Right renal cortex interstitium (tissue), 3 donors: ENCODE results near the gene CAND1. TPM values are rescaled to one million over a fixed set of nuclear protein-coding genes. Genes with fewer than 3 reads are reported as not detected.

Experiments
- DNase-seq, 3 donors: peaks; one replicate each; pipeline ENCODE4 v3.0.0-alpha.2; 2013; ENCODE audit warnings: low read depth in 3 of 3, low spot score in 2 of 3
- polyA plus RNA-seq, 3 donors: library from polyadenylated mRNA; unstranded; fragments of 120-200 nt; gene quantifications; one replicate each; pipeline ENCODE4 v1.2.1, GENCODE V29; 2013; ENCODE audit not compliant: insufficient read length in 3 of 3

The CAND1 gene
- polyA plus RNA-seq, 3 donors = 208 to 227 (median 213) TPM

DNA sequence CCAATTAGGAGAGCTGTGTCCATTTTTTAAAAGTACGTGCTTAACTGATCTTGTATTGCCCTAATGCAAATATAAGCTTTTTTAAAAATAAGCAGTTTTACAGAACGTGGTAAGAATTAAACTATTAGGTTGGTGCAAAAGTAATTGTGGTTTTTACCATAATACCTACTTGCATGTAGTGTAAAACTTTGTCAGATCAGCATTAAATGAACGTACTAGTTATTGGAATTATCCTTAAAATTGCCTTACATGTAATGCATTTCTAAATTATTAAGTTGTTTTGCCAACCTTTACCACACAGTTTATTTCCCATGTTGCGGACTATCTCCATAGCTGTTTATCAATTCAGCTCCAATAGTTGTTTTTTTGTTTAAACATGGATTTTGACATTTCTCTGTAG lies 10.9 kb downstream of the CAND1 start:
- no peak for DNase-seq

DNA sequence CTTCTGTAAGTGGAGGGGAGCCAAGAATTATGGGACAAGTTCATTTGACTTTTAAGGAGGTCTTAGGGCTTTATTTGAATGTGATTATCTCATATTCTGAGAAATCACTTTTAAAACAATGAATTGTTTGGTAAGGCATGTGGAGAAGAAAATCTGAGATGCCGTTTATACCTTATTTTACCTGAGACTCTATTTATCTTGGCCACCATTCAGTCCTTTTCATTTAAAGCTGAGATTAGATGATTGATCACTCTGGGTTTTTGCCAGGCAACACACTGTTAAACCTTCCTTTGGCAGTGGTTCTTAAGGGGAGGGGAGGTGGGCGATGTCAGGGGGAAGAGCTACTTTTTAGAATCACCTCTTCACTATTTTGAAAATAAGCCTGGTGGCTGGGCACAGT lies 11.4 kb downstream of the CAND1 start:
- no peak for DNase-seq

DNA sequence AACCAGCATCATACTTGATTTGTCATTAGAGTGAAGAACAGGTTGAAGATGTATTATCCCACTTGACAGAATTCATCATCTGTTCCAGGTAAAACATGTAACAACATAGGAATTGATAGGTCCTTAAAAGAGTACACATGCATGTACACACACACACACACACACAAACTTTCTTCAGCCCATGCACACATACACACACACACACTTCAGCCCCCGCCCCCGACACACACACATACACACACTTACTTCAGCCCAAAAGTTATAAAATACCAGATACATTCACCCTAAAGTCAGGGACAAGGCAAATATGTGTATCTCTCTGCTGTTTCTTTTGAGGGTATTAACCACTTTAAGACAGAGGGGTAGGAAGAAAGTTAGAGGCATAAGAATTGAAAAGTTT lies 15.4 kb downstream of the CAND1 start:
- no peak for DNase-seq

DNA sequence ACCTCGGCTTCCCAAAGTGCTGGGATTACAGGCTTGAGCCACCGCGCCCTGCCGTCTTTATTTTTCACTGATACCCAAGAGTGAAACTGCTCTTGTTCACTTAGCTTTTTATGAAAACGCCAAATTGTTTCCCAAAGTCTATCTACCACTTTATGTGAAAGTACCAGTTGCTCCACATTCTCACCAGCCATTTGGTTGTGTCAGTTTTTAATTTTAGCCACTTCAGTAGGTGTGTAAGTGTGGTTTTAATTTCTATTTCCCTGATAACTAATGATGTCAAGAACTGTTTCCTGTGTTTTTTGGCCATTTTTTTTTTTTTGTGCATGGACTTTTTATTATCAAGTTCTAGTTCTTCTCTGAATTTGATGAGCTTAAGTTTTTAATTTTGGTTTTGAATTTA lies 17.1 kb downstream of the CAND1 start:
- DNase-seq = no peak

DNA sequence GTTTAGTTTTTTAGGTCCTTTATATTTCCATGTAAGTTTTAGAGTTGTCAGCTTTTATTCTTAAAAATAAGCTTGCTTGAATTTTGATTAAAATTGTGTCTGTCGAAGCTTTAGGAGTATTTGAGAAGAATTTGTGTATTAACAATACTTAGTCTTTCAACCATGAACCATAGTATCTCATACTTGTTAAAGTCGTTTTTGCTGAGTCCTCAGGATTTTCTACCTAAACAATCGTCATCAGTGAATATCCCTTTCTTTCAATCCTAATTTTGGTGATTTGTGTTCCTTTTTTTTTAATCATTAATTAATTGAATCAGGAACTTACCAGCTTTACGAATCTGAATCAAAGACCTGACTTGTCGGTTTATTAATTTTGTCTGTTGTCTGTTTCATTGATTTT lies 18.2 kb downstream of the CAND1 start:
- no peak for DNase-seq

DNA sequence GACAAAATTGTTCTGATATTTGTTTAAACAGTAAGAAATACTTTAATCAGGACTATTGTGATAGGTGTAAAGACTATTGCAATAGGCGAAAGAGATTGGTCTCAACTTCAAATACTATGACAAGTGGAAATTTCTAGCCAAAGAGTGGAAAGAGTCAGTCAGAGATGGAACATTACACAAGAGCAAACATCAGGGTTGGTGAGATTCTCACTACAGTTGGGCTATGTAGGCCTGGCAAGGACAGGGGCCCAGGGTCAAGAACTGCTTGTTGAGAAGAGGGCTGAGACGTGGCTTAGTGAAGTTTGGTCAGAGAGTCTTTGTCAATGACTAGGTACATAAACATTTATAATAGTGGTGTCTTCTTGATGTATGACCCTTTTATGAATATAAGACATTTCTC lies 19.4 kb downstream of the CAND1 start:
- DNase-seq = no peak

DNA sequence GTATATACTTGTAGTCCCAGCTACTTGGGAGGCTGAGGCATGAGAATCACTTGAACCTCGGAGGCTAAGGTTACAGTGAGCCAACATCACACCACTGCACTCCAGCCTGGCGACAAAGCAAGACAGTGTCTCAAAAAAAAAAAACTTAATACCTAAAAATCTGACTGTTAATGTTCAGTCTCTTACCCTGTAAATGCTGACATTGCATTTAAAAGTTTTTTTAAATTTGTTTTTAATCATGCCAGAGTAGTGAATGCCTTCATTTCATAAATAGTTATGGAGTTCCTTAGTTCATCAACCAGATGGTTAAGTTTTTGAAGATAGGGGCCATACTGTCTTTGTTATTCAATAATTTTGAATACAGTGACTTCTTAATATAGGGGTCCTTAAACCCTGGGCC lies 21.2 kb downstream of the CAND1 start:
- no peak for DNase-seq

DNA sequence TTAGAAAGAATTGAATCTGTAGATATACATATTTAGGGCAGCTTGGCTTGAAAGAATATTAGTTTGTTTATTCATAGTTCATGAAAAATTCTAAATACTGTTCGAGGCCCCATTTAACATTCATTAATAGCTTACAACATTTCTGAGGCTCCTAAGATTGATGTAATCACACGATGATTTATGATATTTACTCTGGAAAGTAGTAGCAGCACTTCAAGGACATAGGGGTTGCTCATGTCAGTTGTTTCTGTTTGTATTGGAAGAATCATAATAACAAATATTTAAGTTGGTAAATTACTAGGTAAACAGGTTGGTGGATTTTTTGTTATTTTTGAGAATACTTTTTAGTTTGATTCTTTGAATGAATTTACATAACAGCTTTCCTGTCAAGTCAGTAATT lies 30.4 kb downstream of the CAND1 start:
- no peak for DNase-seq

DNA sequence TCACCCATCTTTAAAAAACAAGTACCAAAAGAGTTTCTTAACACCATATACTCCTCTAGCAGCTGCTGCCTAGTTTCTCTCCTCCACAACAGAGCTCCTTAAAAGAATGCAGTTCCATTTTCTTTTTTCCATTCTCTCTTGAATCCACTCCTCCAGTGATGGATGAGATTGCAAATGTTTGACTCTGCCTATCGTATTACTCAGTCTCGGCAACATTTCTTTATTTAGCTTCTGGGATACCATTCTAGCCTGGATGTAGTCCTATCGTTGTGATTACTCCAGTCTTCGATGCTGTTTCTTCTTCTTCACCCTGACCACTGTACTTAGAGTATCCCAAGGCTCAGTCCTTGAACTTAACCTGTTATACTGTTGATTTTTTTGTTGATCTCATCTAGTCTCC lies 30.8 kb downstream of the CAND1 start:
- no peak for DNase-seq

DNA sequence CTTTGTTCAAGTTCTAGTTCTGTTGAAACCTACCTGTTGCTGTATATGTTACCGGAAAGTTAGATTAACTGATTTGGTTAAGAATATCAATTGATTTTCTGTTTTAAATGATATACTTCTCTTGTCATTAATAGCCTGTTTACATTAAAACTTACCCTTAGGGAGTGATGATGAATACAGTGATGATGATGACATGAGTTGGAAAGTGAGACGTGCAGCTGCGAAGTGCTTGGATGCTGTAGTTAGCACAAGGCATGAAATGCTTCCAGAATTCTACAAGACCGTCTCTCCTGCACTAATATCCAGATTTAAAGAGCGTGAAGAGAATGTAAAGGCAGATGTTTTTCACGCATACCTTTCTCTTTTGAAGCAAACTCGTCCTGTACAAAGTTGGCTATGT lies 33.0 kb downstream of the CAND1 start:
- no peak for DNase-seq

DNA sequence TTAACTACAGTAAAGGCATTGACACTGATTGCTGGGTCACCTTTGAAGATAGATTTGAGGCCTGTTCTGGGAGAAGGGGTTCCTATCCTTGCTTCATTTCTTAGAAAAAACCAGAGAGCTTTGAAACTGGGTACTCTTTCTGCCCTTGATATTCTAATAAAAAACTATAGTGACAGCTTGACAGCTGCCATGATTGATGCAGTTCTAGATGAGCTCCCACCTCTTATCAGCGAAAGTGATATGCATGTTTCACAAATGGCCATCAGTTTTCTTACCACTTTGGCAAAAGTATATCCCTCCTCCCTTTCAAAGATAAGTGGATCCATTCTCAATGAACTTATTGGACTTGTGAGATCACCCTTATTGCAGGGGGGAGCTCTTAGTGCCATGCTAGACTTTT lies 36.4 kb downstream of the CAND1 start:
- no peak for DNase-seq

DNA sequence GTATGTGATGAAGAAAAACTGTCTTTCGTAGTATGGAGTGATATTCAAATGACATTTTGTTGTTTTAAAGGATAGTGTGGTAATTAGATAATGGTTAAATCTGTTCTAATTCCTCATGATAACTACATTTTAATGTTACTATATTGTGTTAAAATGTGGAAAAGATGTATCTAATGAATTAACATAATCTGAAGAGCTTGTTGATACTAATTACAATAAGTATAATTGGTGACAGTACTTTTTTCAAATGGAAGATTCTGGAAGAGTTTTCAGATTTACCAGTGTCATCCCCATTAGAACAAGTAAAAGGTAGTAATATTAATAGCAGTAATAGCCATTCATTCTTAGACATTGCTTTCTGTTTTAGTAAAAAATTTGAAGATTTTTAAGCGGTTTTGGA lies 37.6 kb downstream of the CAND1 start:
- no peak for DNase-seq

DNA sequence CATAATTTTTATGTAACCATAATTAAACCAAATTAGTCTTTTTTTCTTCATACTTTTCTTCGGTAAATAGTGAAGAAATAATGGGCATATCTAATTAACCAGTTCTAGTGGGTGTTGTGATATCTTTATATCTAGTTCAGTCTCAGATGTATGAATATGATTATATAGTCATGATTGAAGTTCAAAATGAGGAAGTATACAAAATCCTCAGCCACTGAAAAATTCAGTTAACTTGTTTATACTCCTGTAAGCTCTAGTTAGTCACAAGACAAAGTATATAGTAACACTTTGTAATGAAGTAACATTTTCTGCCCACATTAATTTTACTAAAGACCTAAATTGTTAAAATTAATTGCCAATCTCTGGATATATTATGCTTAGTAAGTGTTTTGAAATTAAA lies 46.5 kb downstream of the CAND1 start:
- DNase-seq = no peak

DNA sequence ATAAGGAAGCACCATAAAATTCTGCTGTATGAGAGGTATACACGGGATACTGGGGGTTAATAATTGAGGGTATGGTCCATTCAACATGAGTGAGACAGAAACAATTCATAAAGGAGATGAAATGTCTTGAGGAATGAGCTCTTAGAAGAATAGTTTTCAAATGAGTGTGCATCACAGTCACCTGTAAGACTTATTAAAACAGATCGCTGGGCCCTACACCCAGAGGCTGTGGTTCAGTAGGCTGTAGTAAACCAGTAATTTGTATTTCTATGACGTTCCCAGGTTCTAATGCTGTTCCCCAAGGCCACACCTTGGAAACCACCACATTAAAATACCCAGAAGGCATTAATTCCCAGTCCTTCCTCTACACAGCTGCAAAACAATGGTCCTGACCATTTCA lies 49.6 kb downstream of the CAND1 start:
- DNase-seq = no peak

DNA sequence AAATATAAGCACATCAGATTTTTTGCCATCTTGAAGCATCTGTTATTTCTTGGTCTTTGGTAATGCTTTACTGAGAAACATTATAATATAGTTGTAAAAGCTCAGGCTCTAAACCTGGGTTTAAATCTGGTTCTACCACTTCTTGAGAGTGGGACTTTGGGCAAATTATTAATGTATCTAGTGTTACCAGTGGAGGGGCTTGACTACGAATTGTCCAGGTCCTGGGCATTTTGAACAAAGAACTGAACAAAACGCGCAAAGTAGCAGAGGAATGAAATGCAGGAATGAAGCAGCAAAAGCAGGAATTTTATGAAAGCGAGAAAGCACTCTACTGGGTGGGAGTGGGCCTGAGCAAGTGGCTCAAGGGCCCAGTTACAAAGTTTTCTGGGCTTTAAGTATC lies 50.8 kb downstream of the CAND1 start:
- DNase-seq = no peak

DNA sequence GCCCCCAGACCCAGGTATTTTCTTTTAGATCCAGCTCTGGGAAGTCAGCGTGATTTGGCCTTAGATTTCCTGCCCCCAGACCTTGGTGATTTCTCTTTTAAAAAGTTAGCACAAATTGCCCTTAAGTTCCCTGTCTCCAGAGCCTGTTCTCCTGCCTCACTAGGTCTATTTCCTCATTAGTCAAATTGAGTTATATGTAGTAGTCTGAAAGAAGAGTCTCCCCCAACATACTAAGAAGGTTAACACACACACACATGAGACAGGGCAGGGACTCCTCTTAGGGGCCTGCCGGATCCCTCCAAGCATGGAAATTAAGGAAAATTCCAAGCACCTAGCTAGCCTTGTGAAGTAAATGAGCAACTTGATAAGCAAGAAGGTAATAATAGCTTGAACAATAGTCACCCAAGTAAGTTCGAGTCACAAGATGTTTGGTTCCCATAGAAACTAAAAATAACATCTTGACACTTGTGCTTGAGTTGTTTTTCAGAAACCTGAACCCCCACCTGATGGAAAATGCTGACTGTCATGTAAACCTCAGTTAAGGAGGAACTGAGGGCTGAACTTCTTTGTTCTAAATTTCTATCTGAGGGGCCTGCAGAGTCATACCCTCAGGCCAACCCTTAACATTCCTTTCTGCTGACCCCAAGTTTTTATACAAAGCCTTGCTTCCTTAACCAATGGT lies 51.6 kb downstream of the CAND1 start:
- no peak for DNase-seq

DNA sequence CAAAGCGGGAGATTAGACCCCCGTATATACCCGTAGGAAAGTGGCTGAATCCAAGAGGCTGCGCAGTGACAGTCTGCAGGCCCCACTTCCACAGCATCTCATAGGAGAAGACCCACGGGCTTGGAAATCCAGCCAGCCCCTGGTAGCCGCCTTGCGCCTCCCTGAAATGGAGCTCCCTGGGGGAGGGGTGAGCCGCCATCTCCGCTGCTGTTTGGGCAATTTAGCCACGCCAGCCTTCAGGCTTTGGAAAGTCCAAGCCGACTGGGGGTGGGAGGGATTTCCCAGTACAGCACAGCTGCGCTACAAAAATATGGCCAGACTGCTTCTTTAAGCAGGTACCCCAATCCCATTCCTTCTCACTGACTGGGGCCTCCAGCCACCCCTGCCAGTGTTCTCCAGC lies 53.4 kb downstream of the CAND1 start:
- DNase-seq = no peak

DNA sequence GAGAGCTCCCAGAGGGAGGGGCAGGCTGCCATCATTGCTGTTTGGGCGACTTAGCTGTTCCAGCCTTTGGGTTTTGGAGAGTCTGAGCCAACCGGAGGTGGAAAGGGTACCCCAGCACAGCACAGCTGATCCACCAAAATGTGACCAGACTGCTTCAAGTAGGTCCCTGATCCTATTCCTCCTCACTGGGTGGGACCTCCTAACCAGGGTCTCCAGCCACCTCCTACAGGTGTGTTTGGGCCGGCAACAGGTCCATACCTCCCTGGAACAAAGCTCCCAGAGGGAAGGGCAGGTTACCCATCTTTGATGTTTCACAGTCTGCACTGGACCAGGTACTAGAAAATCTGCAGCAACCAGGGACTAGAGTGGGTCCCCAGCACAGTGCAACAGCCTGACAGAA lies 53.8 kb downstream of the CAND1 start:
- DNase-seq = no peak

DNA sequence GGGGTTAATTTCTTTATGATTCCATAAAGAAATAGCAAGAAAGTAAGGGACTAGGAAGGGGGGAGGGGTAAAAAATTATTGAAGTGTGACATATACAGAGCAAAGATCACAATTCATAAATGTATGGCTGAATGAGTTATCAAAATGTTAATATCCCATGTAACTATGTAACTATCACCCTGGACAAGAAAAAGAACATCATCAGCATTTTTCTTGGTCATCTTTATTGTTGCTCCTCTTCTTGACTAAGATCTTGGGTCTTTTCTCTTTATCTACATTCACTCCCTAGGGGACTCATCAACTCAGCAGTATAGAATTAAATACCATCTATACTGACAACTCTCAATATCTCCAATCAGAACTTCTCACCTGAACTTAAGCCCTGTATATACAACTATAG lies 57.5 kb downstream of the CAND1 start:
- no peak for DNase-seq

DNA sequence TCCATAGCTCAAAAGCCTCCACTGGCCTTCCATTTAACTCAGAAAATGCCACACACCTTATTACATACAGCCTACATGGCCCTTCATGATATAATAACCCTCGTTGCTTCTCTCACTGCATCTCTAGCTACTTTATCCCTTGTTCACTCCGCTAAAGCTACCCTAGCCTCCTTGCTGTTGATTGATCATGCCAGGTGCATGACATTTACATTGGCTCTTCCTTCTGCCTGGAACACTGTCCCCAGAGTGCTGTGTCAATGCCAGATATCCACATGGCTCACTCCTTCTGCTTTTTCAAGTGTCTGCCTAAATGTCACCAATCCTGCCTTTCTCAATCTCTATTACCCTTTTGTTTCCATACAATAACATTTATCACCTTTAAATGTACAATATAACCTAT lies 58.3 kb downstream of the CAND1 start:
- no peak for DNase-seq

DNA sequence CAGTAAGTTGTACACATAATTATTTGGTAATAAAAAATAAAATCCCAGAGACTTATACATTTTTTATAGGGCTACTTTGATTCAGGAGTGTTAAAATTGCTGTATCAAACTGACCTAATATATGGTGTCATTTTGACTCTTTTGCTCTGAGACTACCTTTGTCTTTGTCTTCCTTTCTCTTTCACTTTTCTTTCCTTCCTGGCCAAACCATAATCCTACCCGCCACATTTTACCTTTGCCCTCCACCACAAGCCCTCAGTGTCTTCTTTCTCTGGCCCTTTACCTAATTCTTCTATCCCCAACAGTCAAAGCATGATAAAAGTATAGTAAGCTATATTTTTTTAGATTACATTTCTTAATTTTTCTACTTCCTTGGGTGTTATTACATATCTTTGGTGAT lies 62.0 kb downstream of the CAND1 start:
- no peak for DNase-seq

DNA sequence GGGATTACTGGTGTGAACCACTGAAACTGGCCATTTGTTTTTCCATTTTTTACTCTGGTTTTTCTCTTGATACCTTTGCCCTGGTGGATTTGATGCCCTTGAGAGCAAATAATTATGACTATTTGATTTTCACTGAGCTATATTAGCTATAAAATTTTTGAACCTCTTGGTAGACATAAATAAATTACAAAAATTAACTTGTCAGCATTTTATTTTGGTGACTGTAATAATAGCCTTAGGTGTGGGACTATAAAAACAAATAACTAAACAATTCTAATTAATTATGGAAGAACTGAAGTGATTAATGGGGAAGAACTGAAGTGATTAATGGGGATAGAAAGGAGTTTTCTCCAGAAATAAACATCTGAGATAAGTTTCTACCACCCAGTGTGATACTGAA lies 62.7 kb downstream of the CAND1 start:
- no peak for DNase-seq

DNA sequence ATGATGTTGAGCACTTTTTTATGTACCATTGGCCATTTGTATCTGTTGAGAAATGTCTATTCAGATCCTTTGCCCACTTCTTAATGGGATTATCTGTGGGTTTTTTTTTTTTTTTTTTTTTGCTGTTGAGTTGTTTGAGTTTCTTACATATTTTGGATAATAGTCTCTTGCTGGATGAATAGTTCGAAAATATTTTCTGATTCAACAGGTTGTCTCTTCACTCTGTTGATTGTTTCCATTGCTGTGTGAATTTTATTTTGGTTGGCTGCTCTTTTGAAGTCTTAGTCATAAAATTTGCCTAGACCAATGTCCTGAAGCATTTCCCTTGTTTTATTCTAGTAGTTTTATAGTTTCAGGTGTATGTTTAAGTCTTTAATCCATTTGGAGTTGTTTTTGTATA lies 64.5 kb downstream of the CAND1 start:
- DNase-seq = no peak
